HG03575 (cell line): ENCODE results near the gene SERPINE2.
"Not testable (repeated sequence)": the region's sequence is repeated elsewhere in the genome, so short reads cannot be mapped to it uniquely, and the experiment has no call there.

ENCODE experiments used
- ATAC-seq: cut with Tn5 transposase; IDR thresholded peaks from one replicate; pipeline ENCODE4 v1.9.1; 2021; ENCODE audit not compliant: unreplicated experiment, insufficient number of reproducible peaks, low FRiP score; ENCODE audit errors: extremely low read depth

Gene SERPINE2

GRCh38 chr2:224025874-224026273 is 13.2 kb downstream of the SERPINE2 start:
- peak; percentile 97 for ATAC-seq

- no peak for ATAC-seq
Observed at GRCh38 chr2:224024270-224024669, 14.8 kb downstream of the SERPINE2 start.

DNA sequence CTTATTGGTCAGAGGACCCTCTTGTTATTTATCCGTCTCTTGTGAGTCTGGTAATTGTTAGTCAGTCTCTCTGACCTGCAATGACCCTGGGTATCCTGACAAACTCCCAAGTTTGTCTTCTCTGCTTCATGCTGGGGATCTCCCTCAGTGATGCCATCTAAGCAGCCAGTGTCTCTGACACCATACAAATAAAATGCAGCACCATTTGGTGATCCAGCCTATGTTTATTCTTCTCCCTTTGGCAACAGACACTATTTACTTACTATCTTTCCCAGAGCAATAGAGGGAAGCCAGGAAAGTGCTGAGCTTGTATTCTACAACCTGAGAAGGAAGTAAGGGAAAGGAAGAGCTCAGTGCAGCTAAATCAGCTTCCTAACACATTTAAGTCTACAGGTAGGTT is 15.9 kb downstream of the SERPINE2 start:
- no peak for ATAC-seq

GRCh38 chr2:224022486-224022885 is 16.6 kb downstream of the SERPINE2 start:
- no peak for ATAC-seq

DNA sequence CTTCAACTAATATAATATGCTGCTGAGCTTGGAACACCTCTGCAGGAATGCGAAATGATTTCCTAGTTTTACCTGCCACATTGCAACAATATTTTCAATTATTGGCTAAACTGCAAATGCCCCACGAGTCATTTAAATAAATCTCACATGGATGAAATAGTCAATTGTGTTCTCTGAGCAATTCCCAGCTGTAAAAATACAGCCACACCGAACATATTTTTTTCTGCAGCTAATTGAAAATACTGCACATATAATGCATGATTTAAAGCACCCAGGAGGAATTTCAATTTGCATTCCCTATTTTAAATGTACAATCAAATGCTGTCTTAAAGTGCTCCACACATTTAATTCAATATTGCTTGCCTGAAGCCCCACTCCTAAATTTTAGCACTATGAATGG is 18.6 kb downstream of the SERPINE2 start:
- no peak for ATAC-seq

- ATAC-seq, result no peak
Observed at GRCh38 chr2:224017957-224018356, 21.1 kb downstream of the SERPINE2 start.

DNA sequence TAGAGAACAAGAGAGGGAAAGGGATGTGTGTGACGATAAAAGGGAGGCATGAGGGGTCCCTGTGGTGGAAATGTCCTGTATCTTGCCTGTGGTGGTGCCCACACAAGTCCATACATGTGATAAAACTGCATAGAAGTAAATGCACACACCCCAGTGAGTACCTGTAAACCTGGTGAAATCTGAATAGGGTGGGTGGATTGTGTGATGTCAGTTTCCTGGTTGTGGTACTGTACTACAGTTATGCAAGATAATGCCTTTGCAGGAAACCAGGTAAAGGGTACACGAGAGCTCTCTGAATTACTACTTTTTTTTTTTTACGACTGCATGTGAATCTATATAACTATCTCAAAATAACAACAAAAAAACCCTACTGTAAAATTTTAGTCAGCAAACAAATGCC is 22.1 kb downstream of the SERPINE2 start:
- ATAC-seq, result no peak

DNA sequence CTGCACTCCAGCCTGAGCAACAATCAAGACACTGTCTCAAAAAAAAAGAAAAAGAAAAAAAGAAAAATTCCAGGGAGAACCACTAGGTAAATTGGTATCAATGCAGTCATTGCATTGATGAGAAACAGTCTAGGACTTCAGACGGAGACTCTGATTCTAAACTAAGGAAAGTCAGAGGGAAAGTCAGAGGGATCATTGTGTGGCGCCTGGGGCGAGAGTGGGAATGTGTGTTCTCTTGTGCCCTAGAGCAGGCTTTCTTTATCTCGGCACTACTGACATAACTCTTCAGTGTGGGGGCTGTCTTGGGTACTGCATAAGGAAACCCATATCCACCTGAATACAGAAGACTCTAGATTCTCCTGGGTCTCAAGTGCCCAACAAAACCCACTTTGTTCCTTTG is 24.8 kb downstream of the SERPINE2 start:
- ATAC-seq, result no peak

GRCh38 chr2:224011837-224012236 is 27.2 kb downstream of the SERPINE2 start:
- no peak for ATAC-seq

DNA sequence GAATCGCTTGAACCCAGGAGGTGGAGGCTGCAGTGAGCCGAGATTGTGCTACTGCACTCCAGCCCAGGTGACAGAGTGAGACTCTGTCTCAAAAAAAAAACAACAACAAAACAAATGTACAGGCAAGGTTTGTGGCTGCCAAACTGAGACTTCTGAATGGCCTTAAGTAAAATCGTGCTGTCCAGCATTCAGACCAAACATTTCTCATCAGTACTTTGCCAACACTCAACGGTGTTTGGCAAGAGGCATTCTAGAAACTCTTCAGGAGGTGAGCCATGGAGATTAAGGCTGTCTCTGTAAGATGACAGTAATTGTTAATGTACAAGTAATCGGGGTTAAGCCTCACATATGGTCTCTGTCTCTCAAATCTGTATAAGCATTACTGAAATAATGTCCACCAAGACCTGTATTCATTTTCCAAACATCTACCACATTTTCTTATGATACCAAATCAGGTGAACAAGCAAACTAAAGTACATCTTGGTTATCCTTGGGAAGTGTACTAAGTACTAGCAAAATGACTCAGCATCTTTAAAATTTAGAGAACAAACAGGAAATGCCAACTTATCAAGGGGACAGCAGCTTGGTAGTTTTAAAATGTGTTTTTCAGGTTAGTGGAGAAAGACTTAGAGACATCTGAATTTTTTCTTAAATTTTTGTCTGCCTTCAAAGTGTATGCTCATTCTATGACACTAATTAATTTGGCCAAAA is 29.3 kb downstream of the SERPINE2 start:
- ATAC-seq, result no peak

DNA sequence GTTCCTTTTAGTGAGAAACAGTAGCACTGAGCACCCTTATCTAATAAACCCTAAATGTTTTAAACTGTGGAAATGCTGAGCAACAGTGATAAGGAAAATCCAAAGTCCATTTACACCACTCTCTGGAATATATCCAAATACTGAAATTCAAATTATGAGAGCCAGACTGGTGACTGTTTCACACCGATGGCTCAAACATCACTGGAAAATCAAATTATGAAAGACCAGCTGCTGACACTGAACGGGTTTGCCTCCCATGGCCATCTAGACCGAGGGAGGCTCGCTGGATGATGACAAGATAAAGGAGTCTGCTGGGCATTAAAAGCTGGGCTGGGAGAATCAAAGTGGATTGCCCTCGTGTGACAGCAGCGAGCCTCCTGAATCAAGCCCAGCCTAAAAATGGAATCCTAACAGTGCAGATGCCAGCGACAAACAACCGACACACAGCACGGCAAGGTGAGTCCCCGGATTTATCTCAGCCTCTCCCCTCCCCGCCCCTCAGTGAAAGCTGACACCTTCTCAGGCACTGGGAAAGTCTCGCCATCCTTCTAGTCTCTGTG is 30.3 kb downstream of the SERPINE2 start:
- no peak for ATAC-seq

- ATAC-seq, result no peak
Observed at GRCh38 chr2:224004105-224004695, 34.9 kb downstream of the SERPINE2 start.

DNA sequence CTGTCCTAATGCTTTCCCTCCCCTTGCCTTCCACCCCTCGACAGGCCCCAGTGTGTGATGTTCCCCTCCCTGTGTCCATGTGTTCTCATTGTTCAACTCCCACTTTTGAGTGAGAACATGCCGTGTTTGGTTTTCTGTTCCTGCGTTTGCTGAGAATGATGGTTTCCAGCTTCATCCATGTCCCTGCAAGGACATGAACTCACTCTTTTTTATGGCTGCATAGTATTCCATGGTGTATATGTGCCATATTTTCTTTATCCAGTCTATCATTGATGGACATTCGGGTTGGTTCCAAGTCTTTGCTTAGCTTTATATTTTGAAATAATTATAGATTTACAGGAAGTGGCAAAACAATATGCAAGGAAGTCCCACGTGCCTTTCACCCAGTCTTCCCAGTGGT is 38.4 kb downstream of the SERPINE2 start:
- ATAC-seq, result not testable (repeated sequence)

DNA sequence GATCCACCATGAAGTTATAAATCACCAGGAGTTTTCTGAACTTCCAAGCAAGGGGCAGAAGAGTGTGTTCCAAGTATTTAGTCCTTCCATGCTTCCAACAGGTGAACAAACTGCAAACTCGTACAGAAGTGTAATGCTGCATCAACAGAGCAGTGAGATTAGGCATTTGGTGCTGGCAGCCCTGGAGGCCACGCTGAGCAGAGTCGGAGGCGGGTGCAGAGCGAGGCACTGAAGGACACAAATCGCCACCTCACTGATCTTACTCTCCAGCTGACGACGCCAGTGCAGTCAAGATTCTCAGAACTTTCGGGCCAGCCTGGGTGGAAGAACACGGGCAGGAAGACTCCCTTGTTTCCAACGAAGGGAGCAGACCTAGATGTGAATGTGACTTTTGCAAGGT is 39.2 kb downstream of the SERPINE2 start:
- ATAC-seq, result no peak

DNA sequence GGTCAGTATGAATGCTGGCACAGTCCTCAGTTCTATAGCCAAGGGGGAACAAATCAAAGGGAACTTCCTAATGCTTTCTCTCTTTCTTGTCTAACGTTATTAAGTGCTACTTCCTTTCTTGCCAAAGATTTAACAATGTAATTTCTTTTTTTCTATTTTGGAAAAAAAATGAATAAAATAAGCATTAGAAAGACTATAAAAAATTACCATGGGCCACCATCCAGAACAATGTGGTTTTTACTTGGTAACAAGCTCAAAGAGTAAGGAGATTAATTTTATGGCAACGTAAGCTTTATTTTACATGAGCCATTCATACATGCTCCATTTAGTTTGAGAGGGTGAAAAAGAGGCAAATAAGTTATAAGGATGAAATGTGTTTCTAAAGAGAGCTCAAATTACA is 40.1 kb downstream of the SERPINE2 start:
- ATAC-seq, result no peak

GRCh38 chr2:223997938-223998337 is 41.1 kb downstream of the SERPINE2 start:
- no peak for ATAC-seq

- ATAC-seq, result no peak
Observed at GRCh38 chr2:223996391-223996790, 42.7 kb downstream of the SERPINE2 start.

GRCh38 chr2:223995569-223995968 is 43.5 kb downstream of the SERPINE2 start:
- no peak for ATAC-seq

GRCh38 chr2:223994562-223995162 is 44.4 kb downstream of the SERPINE2 start:
- ATAC-seq, result no peak

DNA sequence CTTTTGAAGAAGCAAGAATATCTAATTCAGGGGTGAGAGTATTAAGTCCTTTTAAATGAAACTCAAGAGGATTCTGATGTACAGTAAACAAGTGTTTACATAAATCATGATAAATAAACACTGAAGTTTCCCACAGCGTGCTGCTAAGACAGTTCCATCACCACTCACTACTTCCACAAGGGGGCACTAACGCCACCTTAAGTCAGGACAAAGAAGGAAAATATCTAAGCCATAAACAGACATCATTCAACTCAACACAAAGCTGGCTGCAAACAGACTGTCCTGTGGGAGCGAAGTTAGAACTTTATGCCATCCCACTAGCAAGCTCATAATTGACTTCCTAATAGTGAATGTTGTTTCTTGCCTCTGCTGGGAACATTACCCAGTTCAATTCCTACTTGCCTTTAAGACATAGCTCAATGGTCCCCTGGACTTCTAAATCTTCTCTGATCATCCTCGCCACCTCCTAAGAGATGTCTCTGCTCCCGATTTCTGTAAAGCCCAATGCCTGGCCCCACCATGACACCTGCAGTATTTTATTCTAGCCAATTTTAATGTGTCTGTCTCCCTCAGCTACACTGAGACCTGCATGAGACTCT is 45.4 kb downstream of the SERPINE2 start:
- peak; percentile 65 for ATAC-seq
